Endothelial cell of umbilical vein (primary cell): Measurements from ENCODE around the gene SMC1A. TPM values are rescaled to one million over a fixed set of nuclear protein-coding genes. Genes with fewer than 3 reads are reported as not detected.

Experiments
- BruUV-seq: library from RNA; stranded (reverse); fragments of 400-500 nt; replicated peaks from 2 replicates; lab custom pipeline; 2021; lab: Mats Ljungman, UMichigan
- CTCF ChIA-PET: fragments of 300-600, 350-600 bp; sonication (Branson Sonifier 250); formaldehyde crosslinking; loops from one replicate; lab custom pipeline; 2021; ENCODE audit warnings: antibody characterized with exemption, inconsistent platforms; lab: Charles Lee
- POLR2A ChIA-PET: fragments of 300-600, 350-600 bp; sonication (Branson Sonifier 250); formaldehyde crosslinking; loops from one replicate; lab custom pipeline; 2021; ENCODE audit warnings: antibody characterized with exemption, inconsistent platforms; lab: Charles Lee
- DNase-seq: peaks from one replicate; pipeline ENCODE4 v3.0.0-alpha.2; 2011; ENCODE audit warnings: low read depth, low spot score
- FAIRE-seq: peaks from 2 replicates; lab custom pipeline; 2011; peaks lifted over from hg19 to GRCh38; lab: Jason Lieb, UNC
- H2AFZ ChIP-seq: 2 replicates; pipeline ENCODE4 v1.6.0; 2012; ENCODE audit warnings: low read depth, low read length, control low read depth, inconsistent platforms
- H3K27ac ChIP-seq: 2 replicates; pipeline ENCODE4 v1.5.1; 2011; ENCODE audit warnings: low read depth, mild to moderate bottlenecking, control low read depth, low read length, moderate library complexity; ENCODE audit not compliant: insufficient read depth
- H3K27me3 ChIP-seq, 2 experiments: 2 replicates each; pipeline versions ENCODE4 v1.6.0 to v1.6.1; 2011; ENCODE audit warnings: low read length in 2 of 2, mixed read lengths in 1 of 2; ENCODE audit not compliant: control insufficient read depth in 2 of 2, insufficient read depth in 2 of 2
- H3K36me3 ChIP-seq, 2 experiments: 2 replicates in 1 of 2; 3 replicates in 1 of 2; pipeline ENCODE4 v1.5.1; 2011; ENCODE audit warnings: low read length in 2 of 2, mild to moderate bottlenecking in 1 of 2, moderate library complexity in 1 of 2; ENCODE audit not compliant: control insufficient read depth in 2 of 2, insufficient read depth in 2 of 2; ENCODE audit errors: extremely low read depth in 1 of 2
- H3K4me1 ChIP-seq: 3 replicates; pipeline ENCODE4 v1.5.1; 2011; ENCODE audit warnings: mild to moderate bottlenecking, low read length; ENCODE audit not compliant: control insufficient read depth, insufficient read depth; ENCODE audit errors: extremely low read depth
- H3K4me2 ChIP-seq: 2 replicates; pipeline ENCODE4 v1.6.1; 2011; ENCODE audit warnings: low read length, control low read depth, mixed read lengths; ENCODE audit not compliant: insufficient read depth
- H3K4me3 ChIP-seq, 3 experiments: fragments of 200-600 bp in 1 of 3; sonication (generic), shearing (Covaris generic) in 1 of 3; replicated peaks in 1 of 3; 2 replicates each; pipeline ENCODE4 v1.5.1; 2011 to 2016; ENCODE audit warnings: control low read depth in 3 of 3, low read length in 3 of 3, mild to moderate bottlenecking in 2 of 3, inconsistent platforms in 1 of 3, low read depth in 1 of 3, moderate library complexity in 1 of 3; ENCODE audit not compliant: insufficient read depth in 1 of 3
- H3K79me2 ChIP-seq: 2 replicates; pipeline ENCODE4 v1.6.0; 2012; ENCODE audit warnings: low read length, inconsistent platforms; ENCODE audit not compliant: control insufficient read depth, insufficient read depth
- H3K9ac ChIP-seq: replicated peaks from 2 replicates; pipeline ENCODE3; 2011; ENCODE audit warnings: low read length, control low read depth; ENCODE audit not compliant: insufficient read depth; ENCODE audit errors: extremely low read depth
- H3K9me1 ChIP-seq: replicated peaks from 3 replicates; pipeline ENCODE4 v1.6.0; 2011; ENCODE audit warnings: mild to moderate bottlenecking, low read length; ENCODE audit not compliant: control insufficient read depth, insufficient read depth; ENCODE audit errors: extremely low read depth
- H3K9me3 ChIP-seq: replicated peaks from 2 replicates; pipeline ENCODE4 v1.5.1; 2012; ENCODE audit warnings: low read length, inconsistent platforms; ENCODE audit not compliant: control insufficient read depth, insufficient read depth
- H4K20me1 ChIP-seq: replicated peaks from 2 replicates; pipeline ENCODE3; 2011; ENCODE audit warnings: mild to moderate bottlenecking, low read length; ENCODE audit not compliant: control insufficient read depth, insufficient read depth; ENCODE audit errors: extremely low read depth
- EZH2 ChIP-seq: IDR thresholded peaks from 2 replicates; pipeline ENCODE4 v1.6.1; 2012; ENCODE audit warnings: borderline replicate concordance, low read depth, mild to moderate bottlenecking, moderate library complexity, low read length, inconsistent platforms; ENCODE audit not compliant: severe bottlenecking
- FOS ChIP-seq: IDR thresholded peaks from 2 replicates; pipeline ENCODE4 v1.6.1; 2011; ENCODE audit warnings: mild to moderate bottlenecking, low read length, moderate library complexity, borderline replicate concordance; ENCODE audit not compliant: insufficient read depth
- JUN ChIP-seq: IDR thresholded peaks from 2 replicates; pipeline ENCODE4 v1.6.1; 2011; ENCODE audit warnings: borderline replicate concordance, low read depth; ENCODE audit not compliant: insufficient read length, insufficient read depth
- MYC ChIP-seq: IDR thresholded peaks from one replicate; pipeline ENCODE4 v1.6.1; 2011; ENCODE audit warnings: mild to moderate bottlenecking, low read depth, low read length
- POLR2A ChIP-seq: IDR thresholded peaks from 2 replicates; pipeline ENCODE4 v1.6.1; 2012; ENCODE audit warnings: low read depth, mild to moderate bottlenecking, control low read depth, low read length
- POLR2AphosphoS5 ChIP-seq: IDR thresholded peaks from 2 replicates; pipeline ENCODE4 v1.6.1; 2012; ENCODE audit warnings: low read depth, mild to moderate bottlenecking, control low read depth, low read length, moderate library complexity; ENCODE audit not compliant: insufficient read depth
- dilution Hi-C: fragments of 300-500 bp; cut with MboI; formaldehyde crosslinking; loops from one replicate; pipeline ENCODE4 v1.15.0; 2019; ENCODE audit warnings: low sequenced_read_pairs; ENCODE audit not compliant: extremely low pct_ligation_motif_present
- intact Hi-C: fragments of 100-400 bp; cut with micrococcal nuclease; formaldehyde crosslinking; loops from one replicate; pipeline ENCODE4 v1.10.0; 2022
- polyA plus RNA-seq, 4 experiments: library from polyadenylated mRNA; depleted of rRNA in 3 of 4; stranded (reverse) in 3 of 4; unstranded in 1 of 4; fragments of >200 nt; gene quantifications; 2 replicates each; pipeline versions ENCODE4 v1.2.1 to v1.2.3, GENCODE V29; 2011 to 2012; ENCODE audit warnings: missing spikeins in 1 of 4
- total RNA-seq: library from RNA; stranded (reverse); gene quantifications from 2 replicates; pipeline ENCODE4 v1.2.3, GENCODE V29; 2021
- TF ChIP-seq, protein P1 (sequence below): IDR thresholded peaks from 2 replicates; pipeline ENCODE4 v1.6.1; 2011; ENCODE audit not compliant: insufficient read depth, insufficient read length
- TF ChIP-seq, protein P2 (sequence below), 2 donors: IDR thresholded peaks; 1 replicate in 1 of 2; 2 replicates in 1 of 2; pipeline ENCODE4 v1.5.1; 2011; ENCODE audit warnings: low read length in 2 of 2, mild to moderate bottlenecking in 2 of 2, moderate library complexity in 2 of 2, control low read depth in 1 of 2, inconsistent platforms in 1 of 2, low read depth in 1 of 2; ENCODE audit not compliant: insufficient read depth in 1 of 2; ENCODE audit errors: extremely low read depth in 1 of 2

SMC1A gene
- total and polyA plus RNA-seq, 2 donors (not counting 3 experiments of a cell fraction or from before 2014, with no cell fraction given), result 15.4 to 75.9 TPM

DNA sequence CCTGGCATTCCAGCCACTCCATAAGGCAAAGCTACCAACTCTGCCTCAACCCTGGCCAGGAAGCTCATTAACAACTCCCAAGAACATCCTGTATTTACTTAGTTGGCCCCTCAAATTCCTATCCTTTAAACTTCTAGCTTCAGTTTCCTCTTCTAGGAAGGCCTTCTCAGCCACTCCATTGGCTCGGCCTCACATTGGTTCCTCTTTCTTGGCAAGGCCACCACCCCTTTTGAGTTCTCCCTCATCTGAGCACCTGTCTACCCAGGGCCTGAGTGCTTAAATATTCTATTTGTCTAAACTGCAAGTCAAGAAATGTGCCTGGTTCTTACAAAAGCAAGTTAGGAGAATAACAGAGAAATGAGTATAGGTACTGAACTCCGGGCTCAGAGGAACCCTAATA lies 10.0 kb downstream of the SMC1A start:
- no peak for DNase-seq
- H3K4me3 ChIP-seq, result no peak overlapping the region
- CTCF ChIA-PET, result interaction anchor here (1.5 kb wide), 1 partner anchor 24 kb away, joined by 4 read pairs; no protein-coding TSS in a partner anchor
- no peak for FAIRE-seq
- dilution Hi-C loops, result no loop called here
- POLR2A ChIA-PET, result no interaction called here
- H3K79me2 ChIP-seq, result peaks cover 20% of the 10 kb centered on the region
- H2AFZ ChIP-seq, result no peak overlapping the region
- intact Hi-C loops, result no loop called here
- H3K9me3 ChIP-seq, result no peaks in the 10 kb centered on the region
- H4K20me1 ChIP-seq, result no peaks in the 10 kb centered on the region
- TF ChIP-seq POLR2A (no peak), FOS (no peak), EZH2 (no peak), JUN (no peak), MYC (no peak), POLR2AphosphoS5 (no peak)
- TF ChIP-seq, protein P1, sequence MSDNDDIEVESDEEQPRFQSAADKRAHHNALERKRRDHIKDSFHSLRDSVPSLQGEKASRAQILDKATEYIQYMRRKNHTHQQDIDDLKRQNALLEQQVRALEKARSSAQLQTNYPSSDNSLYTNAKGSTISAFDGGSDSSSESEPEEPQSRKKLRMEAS, result no peak
- TF ChIP-seq, protein P2, sequence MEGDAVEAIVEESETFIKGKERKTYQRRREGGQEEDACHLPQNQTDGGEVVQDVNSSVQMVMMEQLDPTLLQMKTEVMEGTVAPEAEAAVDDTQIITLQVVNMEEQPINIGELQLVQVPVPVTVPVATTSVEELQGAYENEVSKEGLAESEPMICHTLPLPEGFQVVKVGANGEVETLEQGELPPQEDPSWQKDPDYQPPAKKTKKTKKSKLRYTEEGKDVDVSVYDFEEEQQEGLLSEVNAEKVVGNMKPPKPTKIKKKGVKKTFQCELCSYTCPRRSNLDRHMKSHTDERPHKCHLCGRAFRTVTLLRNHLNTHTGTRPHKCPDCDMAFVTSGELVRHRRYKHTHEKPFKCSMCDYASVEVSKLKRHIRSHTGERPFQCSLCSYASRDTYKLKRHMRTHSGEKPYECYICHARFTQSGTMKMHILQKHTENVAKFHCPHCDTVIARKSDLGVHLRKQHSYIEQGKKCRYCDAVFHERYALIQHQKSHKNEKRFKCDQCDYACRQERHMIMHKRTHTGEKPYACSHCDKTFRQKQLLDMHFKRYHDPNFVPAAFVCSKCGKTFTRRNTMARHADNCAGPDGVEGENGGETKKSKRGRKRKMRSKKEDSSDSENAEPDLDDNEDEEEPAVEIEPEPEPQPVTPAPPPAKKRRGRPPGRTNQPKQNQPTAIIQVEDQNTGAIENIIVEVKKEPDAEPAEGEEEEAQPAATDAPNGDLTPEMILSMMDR (IDR thresholded peaks at IDR 0.05; ENCODE audit: extremely low read depth in 1 of 2, insufficient read depth in 1 of 2, low read depth in 1 of 2, low read length in 2 of 2), result no peak
- peaks cover 8 to 11% of the 10 kb centered on the region in 2 experiments for H3K36me3 ChIP-seq
- no peak overlapping the region for H3K4me2 ChIP-seq
- no peaks in the 10 kb centered on the region for H3K27me3 ChIP-seq
- no peak overlapping the region for H3K9ac ChIP-seq
- H3K27ac ChIP-seq, result no peak overlapping the region
- H3K4me1 ChIP-seq, result no peaks in the 10 kb centered on the region
- BruUV-seq, result no TSS peak
- H3K9me1 ChIP-seq, result no peaks in the 10 kb centered on the region
